Measurements from ENCODE around the gene TCF4.

Gene TCF4

DNA sequence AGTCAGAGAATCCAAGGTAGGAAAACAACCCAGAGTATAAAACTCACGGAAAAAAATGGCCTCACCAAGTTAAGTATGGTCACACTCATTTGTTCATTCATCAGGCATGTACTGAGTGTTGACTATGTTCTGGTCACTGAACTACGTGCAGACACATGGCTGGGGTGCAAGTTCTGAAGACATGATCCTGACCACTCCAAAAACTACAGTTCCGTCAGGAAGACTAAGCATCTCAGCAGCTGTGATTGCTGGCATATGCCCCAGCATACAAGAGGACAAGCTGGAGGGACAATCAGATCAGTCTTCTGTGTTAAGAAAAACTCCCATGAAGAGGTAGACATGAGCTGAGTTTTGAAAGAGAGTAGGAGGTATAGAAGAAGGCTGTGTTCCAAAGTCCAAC lies 72.8 kb downstream of the TCF4 start:
- TF ChIP-seq POU2F2 (IDR thresholded peaks at IDR 0.05; ENCODE audit: low read depth, low read length) (no peak), POLR2A (IDR thresholded peaks at IDR 0.05; ENCODE audit: low read depth, low read length) (no peak), SPI1 (IDR thresholded peaks at IDR 0.05; ENCODE audit: low read depth, low read length) (no peak), TAF1 (IDR thresholded peaks at IDR 0.05; ENCODE audit: low read depth, low read length) (no peak), PAX5 (IDR thresholded peaks at IDR 0.05; ENCODE audit: insufficient read depth, low read length, severe bottlenecking) (no peak), POLR2AphosphoS5 (IDR thresholded peaks at IDR 0.05; ENCODE audit: low read depth, low read length) (no peak)
- FAIRE-seq, result peak; percentile 9
- no peak for DNase-seq (ENCODE audit: insufficient read length, low spot score)

DNA sequence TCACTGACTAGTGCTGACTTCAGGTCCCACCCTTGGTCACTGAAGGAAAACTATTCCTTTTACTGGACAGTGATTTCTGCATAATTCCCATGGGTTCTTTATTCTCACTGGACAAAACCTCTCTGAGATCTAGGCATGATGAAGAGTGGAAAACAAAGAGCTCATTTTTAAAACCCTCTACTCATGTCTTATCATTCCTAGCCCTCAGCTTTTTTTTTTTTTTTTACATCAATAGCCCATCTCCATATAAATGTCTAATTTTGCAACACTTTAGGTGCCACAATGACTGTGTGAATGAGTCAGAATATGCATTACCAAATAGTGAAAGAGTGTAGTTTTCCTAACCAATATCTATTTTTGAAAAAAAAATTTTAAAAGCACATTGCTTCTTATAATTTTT lies 74.8 kb downstream of the TCF4 start:
- no peak for TF ChIP-seq POLR2AphosphoS5 (IDR thresholded peaks at IDR 0.05; ENCODE audit: low read depth, low read length)
- no peak for TF ChIP-seq POU2F2 (IDR thresholded peaks at IDR 0.05; ENCODE audit: low read depth, low read length)
- TF ChIP-seq SPI1 (IDR thresholded peaks at IDR 0.05; ENCODE audit: low read depth, low read length), result no peak
- TF ChIP-seq POLR2A (IDR thresholded peaks at IDR 0.05; ENCODE audit: low read depth, low read length), result no peak
- no peak for TF ChIP-seq TAF1 (IDR thresholded peaks at IDR 0.05; ENCODE audit: low read depth, low read length)
- FAIRE-seq, result no peak
- DNase-seq (ENCODE audit: insufficient read length, low spot score), result no peak

DNA sequence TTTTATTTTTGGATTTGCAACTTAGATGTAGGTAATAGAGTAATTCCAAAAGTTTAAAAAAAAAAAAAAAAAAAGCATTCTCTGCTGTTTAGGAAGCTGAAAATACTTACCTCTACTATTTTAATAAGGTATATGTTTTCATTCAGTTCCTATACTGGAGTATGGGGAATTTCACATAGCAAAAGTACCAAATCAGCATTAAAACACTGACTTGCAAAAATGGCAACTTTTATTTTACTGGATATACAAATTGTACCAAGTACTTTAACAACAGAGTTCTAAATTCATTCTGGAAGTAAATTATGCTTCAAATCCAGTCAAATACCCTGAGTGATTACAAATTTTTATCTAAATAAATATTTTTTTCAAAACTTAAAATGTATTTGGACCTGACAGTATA lies 76.7 kb downstream of the TCF4 start:
- no peak for FAIRE-seq

DNA sequence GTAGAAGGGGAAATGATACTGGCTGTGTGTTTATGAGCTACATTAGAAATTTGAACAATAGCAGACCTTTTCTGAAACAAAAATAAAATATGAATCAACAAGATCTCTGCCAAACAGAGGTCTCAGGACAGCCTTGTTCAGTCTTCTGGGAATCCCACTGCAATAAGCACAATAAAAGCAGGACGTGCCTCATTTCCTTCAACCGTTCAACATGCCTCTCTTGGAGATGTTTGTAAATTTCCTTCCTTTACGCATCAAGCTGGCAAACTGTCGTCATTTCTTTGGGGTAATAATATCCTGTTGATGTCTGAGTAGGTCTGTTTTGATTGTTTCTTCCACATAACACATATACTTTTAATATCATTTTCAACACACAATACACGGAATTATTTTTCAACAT lies 77.2 kb downstream of the TCF4 start:
- TF ChIP-seq SPI1 (IDR thresholded peaks at IDR 0.05; ENCODE audit: low read depth, low read length) (peak; percentile 34; the same call in 1 of the 2 replicates), TAF1 (IDR thresholded peaks at IDR 0.05; ENCODE audit: low read depth, low read length) (no peak), POLR2A (IDR thresholded peaks at IDR 0.05; ENCODE audit: low read depth, low read length) (no peak), POU2F2 (IDR thresholded peaks at IDR 0.05; ENCODE audit: low read depth, low read length) (no peak), POLR2AphosphoS5 (IDR thresholded peaks at IDR 0.05; ENCODE audit: low read depth, low read length) (no peak)
- FAIRE-seq (peak; percentile 33), DNase-seq (ENCODE audit: insufficient read length, low spot score) (no peak)

More for the DNA sequence above, 76.7 kb downstream of the TCF4 start:
- no peak for DNase-seq (ENCODE audit: insufficient read length, low spot score)
- TF ChIP-seq PAX5 (IDR thresholded peaks at IDR 0.05; ENCODE audit: insufficient read depth, low read length, severe bottlenecking) (no peak), TAF1 (IDR thresholded peaks at IDR 0.05; ENCODE audit: low read depth, low read length) (no peak), POLR2A (IDR thresholded peaks at IDR 0.05; ENCODE audit: low read depth, low read length) (no peak), POLR2AphosphoS5 (IDR thresholded peaks at IDR 0.05; ENCODE audit: low read depth, low read length) (no peak), SPI1 (IDR thresholded peaks at IDR 0.05; ENCODE audit: low read depth, low read length) (no peak), POU2F2 (IDR thresholded peaks at IDR 0.05; ENCODE audit: low read depth, low read length) (no peak)

DNA sequence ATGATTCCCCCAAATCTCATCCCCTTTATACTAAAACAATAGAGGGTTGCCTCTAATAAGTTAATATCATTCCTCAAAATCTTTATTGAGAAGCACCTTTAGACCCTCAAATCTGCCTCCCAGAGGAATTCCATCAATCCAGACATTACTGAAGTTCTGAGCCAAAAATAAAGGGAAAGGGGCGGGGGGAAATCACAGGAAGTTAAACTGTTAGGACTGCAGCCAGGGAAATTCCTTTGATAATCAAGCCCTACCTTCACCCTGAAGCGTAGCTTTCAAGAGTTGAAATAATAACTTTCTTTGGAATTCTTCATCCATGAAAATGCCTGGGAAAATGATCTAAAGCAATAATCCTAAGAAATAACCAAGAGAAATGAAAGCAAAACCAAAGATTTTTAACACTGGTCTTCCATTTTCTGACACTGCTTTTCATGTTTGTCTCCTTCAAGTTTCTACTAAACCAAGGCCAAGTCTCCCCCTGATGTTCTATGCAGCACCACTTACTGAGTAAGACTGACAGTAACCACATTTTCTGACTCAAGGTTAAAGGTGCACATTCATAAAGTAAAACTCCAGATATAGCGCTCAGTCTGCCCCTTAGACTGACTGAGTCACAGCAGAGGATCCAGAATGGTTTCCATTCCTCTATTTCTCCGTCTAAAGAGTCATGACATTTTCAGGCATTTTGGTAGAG lies 78.2 kb downstream of the TCF4 start:
- peak; percentile 23 for DNase-seq (ENCODE audit: insufficient read length, low spot score)
- TF ChIP-seq PAX5 (IDR thresholded peaks at IDR 0.05; ENCODE audit: insufficient read depth, low read length, severe bottlenecking) (no peak), SPI1 (IDR thresholded peaks at IDR 0.05; ENCODE audit: low read depth, low read length) (peak; percentile 81), TAF1 (IDR thresholded peaks at IDR 0.05; ENCODE audit: low read depth, low read length) (peak; percentile 50; the same call in 1 of the 2 replicates), POU2F2 (IDR thresholded peaks at IDR 0.05; ENCODE audit: low read depth, low read length) (peak; percentile 39; the same call in 1 of the 2 replicates), POLR2AphosphoS5 (IDR thresholded peaks at IDR 0.05; ENCODE audit: low read depth, low read length) (peak; percentile 70), POLR2A (IDR thresholded peaks at IDR 0.05; ENCODE audit: low read depth, low read length) (peak; percentile 81)
- peak; percentile 88 for FAIRE-seq

DNA sequence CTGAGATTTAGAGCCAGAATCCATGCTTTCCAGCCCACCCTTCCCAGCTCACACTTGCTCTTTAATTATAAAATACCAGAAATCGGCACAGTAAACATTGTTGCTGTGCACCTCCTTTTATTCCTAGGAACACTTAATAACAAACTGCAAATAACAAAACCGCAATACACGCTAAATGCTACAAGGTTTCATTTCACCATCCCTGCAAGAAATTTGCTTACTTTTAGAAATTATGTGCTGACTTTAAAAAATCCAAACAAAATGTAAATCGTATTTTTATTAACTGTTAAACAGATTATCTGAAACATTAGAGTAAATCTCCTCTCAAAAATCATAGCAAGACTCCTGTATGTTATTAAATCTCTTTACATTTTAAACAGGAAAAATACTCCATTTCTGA lies 79.3 kb downstream of the TCF4 start:
- DNase-seq (ENCODE audit: insufficient read length, low spot score) (no peak), FAIRE-seq (no peak)
- no peak for TF ChIP-seq TAF1 (IDR thresholded peaks at IDR 0.05; ENCODE audit: low read depth, low read length)
- TF ChIP-seq POLR2A (IDR thresholded peaks at IDR 0.05; ENCODE audit: low read depth, low read length), result no peak
- no peak for TF ChIP-seq PAX5 (IDR thresholded peaks at IDR 0.05; ENCODE audit: insufficient read depth, low read length, severe bottlenecking)
- no peak for TF ChIP-seq POLR2AphosphoS5 (IDR thresholded peaks at IDR 0.05; ENCODE audit: low read depth, low read length)
- TF ChIP-seq POU2F2 (IDR thresholded peaks at IDR 0.05; ENCODE audit: low read depth, low read length), result no peak
- no peak for TF ChIP-seq SPI1 (IDR thresholded peaks at IDR 0.05; ENCODE audit: low read depth, low read length)

DNA sequence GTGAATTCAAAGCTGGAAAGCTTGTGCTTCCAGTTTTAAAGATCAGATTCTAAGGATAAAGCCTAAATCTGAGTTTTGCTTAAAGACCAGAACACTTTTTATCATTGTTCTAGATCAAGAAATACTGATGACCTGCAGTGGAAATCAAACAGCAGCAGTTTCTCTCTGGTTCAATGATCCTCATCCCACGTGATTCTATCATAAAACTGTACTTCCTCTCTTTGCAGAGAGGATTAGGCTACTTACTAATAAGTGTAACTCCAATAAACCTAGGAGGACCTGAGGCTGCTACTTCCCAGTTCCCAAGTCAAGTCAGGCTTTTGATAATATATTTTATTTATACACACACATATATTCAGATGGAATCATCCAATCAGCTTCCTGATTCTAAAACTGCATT lies 81.9 kb downstream of the TCF4 start:
- FAIRE-seq (peak; percentile 64), DNase-seq (ENCODE audit: insufficient read length, low spot score) (no peak)
- peak; percentile 81 for TF ChIP-seq SPI1 (IDR thresholded peaks at IDR 0.05; ENCODE audit: low read depth, low read length)
- no peak for TF ChIP-seq POLR2A (IDR thresholded peaks at IDR 0.05; ENCODE audit: low read depth, low read length)

DNA sequence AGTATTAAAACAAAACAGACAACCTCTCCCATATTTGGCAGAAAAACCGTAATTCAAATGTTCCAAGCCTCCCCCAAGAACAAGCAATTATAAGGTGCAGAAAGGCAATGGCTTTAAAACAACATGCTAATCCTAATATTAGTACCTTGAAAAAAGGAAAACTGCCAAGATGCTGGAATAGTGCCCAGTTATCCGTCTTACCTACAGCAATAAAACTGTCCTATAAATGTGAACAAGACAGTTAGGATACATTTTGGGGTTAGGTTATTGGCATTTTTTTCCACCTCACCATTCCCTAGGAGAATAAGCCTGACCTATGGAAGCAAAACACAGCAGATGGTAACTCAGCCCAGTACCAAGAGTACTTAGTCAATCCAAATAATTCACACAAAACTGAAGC lies 83.2 kb downstream of the TCF4 start:
- peak; percentile 66 for FAIRE-seq
- TF ChIP-seq TAF1 (IDR thresholded peaks at IDR 0.05; ENCODE audit: low read depth, low read length), result no peak
- TF ChIP-seq POU2F2 (IDR thresholded peaks at IDR 0.05; ENCODE audit: low read depth, low read length), result no peak
- no peak for DNase-seq (ENCODE audit: insufficient read length, low spot score)

DNA sequence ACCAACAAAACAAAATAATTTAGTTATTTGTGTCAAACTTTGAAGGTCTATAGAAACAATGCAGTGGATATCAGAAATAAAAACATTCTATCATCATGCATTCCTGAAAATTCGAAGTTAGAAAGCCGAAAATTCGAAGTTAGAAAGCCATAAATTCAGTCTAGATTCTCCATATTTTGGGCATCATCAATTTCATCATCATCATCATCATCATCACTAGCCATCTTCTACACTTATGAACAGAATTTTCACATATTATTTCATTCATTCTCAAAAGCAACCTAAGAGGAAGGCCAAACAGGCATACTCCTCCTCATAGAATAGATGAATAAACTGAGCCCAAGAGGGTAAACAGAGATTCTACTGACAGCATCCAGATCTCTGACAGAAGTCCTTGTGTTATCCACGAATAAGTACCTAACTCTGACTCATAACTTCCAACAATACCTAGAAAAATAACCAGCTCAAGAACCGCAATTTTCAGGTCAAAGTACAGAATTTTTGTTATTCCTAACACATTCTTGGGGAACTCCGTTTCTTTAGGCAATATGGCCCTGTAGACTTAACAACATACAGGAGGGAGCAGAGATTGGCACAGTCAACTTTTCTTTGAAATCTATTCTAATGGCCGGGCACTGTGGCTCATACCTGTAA lies 84.7 kb downstream of the TCF4 start:
- no peak for FAIRE-seq
- TF ChIP-seq TAF1 (IDR thresholded peaks at IDR 0.05; ENCODE audit: low read depth, low read length) (no peak), PAX5 (IDR thresholded peaks at IDR 0.05; ENCODE audit: insufficient read depth, low read length, severe bottlenecking) (no peak), POLR2AphosphoS5 (IDR thresholded peaks at IDR 0.05; ENCODE audit: low read depth, low read length) (no peak), SPI1 (IDR thresholded peaks at IDR 0.05; ENCODE audit: low read depth, low read length) (no peak), POLR2A (IDR thresholded peaks at IDR 0.05; ENCODE audit: low read depth, low read length) (no peak), POU2F2 (IDR thresholded peaks at IDR 0.05; ENCODE audit: low read depth, low read length) (no peak)

More for the DNA sequence above, 84.7 kb downstream of the TCF4 start:
- no peak for DNase-seq (ENCODE audit: insufficient read length, low spot score)
